DOHH2 (cell line): ENCODE data around the gene MRGPRX1.

Experiments used
- EZH2phosphoT487 ChIP-seq: fragments of 200-600 bp; sonication (generic); IDR thresholded peaks from 2 replicates; pipeline ENCODE4 v1.6.1; 2017; ENCODE audit warnings: borderline replicate concordance, mild to moderate bottlenecking, antibody characterized with exemption, low read length, moderate library complexity, mixed read lengths
- TF ChIP-seq, protein P1 (sequence below): fragments of 200-600 bp; sonication (generic); IDR thresholded peaks from one replicate; pipeline ENCODE4 v1.5.1; 2014; ENCODE audit warnings: antibody characterized with exemption, mild to moderate bottlenecking, low read depth, low read length; ENCODE audit not compliant: poor library complexity, severe bottlenecking

DNA sequence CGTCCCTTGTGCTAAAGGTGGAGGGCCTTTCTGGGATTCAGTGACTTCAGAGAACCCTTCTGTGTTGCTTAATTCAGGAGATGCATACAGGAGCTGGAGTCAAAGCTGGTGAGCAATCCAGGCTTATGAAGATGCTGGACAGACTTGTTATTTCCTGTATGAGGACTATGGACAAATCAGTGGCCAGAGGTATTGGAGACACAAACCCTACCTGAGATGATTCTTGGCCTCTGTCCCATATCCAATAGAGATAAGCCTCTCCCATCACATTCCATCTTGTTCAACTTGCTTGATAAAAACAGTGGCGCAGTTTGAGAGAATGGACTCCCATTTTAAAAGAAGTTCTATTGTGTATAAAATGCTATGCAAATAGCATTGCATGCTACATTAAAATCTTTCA is at the start of gene MRGPRX1:
- TF ChIP-seq, protein P1, sequence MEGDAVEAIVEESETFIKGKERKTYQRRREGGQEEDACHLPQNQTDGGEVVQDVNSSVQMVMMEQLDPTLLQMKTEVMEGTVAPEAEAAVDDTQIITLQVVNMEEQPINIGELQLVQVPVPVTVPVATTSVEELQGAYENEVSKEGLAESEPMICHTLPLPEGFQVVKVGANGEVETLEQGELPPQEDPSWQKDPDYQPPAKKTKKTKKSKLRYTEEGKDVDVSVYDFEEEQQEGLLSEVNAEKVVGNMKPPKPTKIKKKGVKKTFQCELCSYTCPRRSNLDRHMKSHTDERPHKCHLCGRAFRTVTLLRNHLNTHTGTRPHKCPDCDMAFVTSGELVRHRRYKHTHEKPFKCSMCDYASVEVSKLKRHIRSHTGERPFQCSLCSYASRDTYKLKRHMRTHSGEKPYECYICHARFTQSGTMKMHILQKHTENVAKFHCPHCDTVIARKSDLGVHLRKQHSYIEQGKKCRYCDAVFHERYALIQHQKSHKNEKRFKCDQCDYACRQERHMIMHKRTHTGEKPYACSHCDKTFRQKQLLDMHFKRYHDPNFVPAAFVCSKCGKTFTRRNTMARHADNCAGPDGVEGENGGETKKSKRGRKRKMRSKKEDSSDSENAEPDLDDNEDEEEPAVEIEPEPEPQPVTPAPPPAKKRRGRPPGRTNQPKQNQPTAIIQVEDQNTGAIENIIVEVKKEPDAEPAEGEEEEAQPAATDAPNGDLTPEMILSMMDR = no peak
- no peak for TF ChIP-seq EZH2phosphoT487
